ENCODE data around the gene IKZF1.

DNA sequence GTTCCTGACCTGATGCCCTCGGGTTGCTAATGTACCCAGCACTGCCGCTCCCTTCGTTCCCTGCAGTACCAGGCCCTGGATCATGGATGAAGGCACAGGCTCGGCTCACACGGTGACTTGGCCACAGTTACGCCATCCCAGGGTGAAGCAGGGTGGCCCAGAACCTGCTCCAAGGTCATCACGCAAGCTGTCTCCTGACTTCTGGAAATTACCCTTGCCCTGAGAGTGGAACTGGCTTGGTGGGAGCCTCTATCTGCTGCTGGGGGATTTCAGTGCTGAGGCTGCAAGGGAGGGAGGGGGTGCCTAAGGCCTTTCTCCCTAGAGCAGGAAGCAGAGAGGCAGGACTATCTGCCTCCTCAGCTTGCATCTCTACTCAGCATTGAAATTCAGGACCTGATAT lies 109.0 kb downstream of the IKZF1 start:
- TF ChIP-seq, protein P1, sequence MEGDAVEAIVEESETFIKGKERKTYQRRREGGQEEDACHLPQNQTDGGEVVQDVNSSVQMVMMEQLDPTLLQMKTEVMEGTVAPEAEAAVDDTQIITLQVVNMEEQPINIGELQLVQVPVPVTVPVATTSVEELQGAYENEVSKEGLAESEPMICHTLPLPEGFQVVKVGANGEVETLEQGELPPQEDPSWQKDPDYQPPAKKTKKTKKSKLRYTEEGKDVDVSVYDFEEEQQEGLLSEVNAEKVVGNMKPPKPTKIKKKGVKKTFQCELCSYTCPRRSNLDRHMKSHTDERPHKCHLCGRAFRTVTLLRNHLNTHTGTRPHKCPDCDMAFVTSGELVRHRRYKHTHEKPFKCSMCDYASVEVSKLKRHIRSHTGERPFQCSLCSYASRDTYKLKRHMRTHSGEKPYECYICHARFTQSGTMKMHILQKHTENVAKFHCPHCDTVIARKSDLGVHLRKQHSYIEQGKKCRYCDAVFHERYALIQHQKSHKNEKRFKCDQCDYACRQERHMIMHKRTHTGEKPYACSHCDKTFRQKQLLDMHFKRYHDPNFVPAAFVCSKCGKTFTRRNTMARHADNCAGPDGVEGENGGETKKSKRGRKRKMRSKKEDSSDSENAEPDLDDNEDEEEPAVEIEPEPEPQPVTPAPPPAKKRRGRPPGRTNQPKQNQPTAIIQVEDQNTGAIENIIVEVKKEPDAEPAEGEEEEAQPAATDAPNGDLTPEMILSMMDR (conservative IDR thresholded peaks at IDR 0.05 in 1 of 2, IDR thresholded peaks at IDR 0.05 in 1 of 2; ENCODE audit: extremely low read depth in 1 of 2, insufficient read depth in 1 of 2, low read depth in 1 of 2, low read length in 2 of 2), result no peak
- TF ChIP-seq EZH2 (IDR thresholded peaks at IDR 0.05; ENCODE audit: borderline replicate concordance, low read length), result no peak
